CD1c-positive myeloid dendritic cell (primary cell): Measurements from ENCODE around the gene PHF20.
A peak's percentile ranks its signal among the peaks of the same experiment; 100 is the strongest.
"Not testable (repeated sequence)": the region's sequence is repeated elsewhere in the genome, so short reads cannot be mapped to it uniquely, and the experiment has no call there.

Source experiments
- DNase-seq: peaks from one replicate; pipeline ENCODE4 v3.0.0-alpha.2; 2016; ENCODE audit errors: extremely low spot score

Gene PHF20

GRCh38 chr20:35739294-35740163, 32.3 kb upstream of the PHF20 start:
- DNase-seq: peak; percentile 54

- peak; percentile 100 for DNase-seq
These were observed 29.7 kb upstream of the PHF20 start, which contains the start of gene RBM39 for GRCh38 chr20:35741892-35742740. RBM39 (minus strand) TSS chr20:35742260; CDS start chr20:35740874, 1,386 bp downstream.

GRCh38 chr20:35742741-35743523, 28.9 kb upstream of the PHF20 start:
- DNase-seq: peak; percentile 84

GRCh38 chr20:35743693-35744491, 27.9 kb upstream of the PHF20 start:
- peak; percentile 77 for DNase-seq

GRCh38 chr20:35744492-35744841, 27.3 kb upstream of the PHF20 start:
- not testable (repeated sequence) for DNase-seq

- no peak for DNase-seq
These were observed 21.2 kb upstream of the PHF20 start for GRCh38 chr20:35750611-35751010.

DNA sequence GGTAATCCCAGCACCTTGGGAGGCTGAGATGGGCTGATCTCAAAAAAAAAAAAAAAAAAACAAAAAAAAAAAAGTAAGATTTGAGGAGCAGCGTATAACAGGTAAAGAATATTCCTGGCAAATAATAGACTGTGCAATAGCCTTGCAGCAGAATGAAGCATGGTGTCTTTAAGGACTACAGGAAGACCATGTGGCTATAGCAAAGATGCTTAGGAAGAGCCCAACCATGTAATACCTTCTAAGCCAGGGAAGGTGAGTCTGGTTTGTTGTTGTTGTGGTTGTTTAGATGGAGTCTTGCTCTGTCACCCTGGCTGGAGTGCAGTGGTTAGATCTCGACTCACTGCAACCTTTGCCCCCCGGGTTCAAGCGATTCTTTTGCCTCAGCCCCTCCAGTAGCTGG, 15.4 kb upstream of the PHF20 start:
- DNase-seq: no peak

DNA sequence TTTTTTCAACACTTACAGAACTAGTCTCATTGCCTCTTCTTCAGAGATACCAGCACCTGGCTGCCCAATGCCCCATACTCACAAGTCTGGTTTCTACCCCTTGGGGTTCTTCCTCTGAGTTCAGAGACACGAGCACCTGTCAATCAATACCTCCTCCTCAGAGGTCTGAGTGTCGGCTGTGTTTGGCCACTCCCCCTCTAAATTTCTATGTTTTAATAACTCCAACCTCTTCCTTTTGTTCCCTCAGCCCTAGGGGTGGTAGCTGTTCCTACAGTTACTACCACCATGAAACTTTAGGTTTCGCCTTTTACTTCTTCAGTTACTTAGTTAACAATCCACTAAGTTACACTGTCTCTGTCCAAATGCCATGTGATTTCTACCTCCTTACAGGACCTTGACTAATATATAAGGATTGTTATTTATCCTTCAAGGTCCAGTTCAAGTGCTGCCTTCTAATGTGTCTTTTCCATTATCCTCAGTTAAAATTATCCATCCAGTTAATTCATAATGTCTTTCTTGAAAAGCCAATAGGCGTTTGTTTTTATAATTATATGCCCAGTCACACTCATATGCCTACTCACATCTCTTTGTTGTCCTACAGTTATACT, 14.6 kb upstream of the PHF20 start:
- DNase-seq: no peak

- not testable (repeated sequence) for DNase-seq
These were observed 10.3 kb upstream of the PHF20 start for GRCh38 chr20:35761548-35761947.

DNA sequence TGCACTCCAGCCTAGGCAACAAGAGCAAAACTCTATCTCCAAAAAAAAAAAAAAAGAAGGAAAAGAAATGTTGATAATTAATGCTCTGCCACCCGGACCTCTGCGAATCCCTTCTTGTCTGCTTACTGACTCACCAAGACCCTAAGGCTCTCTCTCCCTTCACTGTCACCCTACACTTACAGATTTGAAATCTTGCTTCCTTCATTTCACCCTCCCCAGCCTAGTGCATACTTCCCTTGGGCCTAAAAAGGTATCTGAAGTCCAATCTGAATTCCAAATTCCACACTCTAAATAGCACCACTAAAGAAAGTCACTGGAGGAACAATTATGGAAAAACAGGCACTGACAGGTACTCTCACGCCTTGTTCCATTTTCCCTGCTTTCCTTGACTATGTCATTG, 9.4 kb upstream of the PHF20 start:
- no peak for DNase-seq

DNA sequence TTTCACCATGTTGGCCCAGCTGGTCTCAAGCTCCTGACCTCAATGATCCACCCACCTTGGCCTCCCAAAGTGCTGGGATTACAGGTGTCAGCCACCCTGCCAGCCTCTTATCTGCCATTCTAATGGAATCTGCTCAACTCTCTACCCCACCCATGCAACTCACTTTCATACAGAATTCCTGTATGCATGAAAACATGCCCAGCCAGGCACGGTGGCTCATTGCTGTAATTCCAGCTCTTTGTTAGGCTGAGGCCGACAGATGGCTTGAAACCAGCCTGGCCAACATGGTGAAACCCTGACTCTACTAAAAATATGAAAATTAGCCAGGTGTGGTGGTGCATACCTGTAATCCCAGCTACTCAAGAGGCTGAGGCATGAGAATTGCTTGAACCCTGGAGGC, 6.9 kb upstream of the PHF20 start:
- DNase-seq: not testable (repeated sequence)

- no peak for DNase-seq
These were observed 5.0 kb upstream of the PHF20 start for GRCh38 chr20:35766843-35767242.

DNA sequence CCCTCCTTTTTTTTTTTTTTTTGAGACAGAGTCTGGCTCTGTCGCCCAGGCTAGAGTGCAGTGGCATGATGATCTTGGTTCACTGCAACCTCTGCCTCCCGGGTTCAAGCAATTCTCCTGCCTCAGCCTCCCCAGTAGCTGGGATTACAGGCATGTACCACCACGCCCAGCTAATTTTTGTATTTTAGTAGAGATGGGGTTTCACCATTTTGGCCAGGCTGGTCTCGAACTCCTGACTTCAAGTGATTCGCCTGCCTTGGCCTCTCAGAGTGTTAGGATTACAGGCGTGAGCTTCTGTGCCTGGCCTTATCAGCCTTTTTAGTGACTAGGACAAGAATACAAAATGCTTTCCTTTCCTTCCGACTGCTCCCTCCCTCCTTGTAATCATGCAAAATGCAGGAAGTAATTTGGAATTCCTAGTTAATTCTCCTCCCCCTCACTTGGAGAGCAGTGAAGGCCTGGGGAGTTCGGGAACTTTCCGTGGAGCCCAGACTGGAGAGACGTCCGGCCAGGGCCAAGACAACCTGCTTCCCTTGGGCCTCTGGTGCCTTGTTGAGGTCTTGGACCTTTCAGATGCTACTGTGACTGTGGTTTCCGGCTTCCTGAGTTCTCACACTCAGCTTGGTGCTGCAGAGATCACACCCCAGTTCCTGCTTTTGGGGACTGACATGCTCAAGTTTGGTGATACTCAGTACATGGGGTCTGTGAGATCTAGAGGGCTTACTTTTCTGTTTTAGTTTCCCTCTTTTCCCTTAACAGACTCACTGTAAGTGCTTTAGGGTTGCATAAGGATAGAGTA, 3.9 kb upstream of the PHF20 start:
- peak; percentile 71 for DNase-seq

DNA sequence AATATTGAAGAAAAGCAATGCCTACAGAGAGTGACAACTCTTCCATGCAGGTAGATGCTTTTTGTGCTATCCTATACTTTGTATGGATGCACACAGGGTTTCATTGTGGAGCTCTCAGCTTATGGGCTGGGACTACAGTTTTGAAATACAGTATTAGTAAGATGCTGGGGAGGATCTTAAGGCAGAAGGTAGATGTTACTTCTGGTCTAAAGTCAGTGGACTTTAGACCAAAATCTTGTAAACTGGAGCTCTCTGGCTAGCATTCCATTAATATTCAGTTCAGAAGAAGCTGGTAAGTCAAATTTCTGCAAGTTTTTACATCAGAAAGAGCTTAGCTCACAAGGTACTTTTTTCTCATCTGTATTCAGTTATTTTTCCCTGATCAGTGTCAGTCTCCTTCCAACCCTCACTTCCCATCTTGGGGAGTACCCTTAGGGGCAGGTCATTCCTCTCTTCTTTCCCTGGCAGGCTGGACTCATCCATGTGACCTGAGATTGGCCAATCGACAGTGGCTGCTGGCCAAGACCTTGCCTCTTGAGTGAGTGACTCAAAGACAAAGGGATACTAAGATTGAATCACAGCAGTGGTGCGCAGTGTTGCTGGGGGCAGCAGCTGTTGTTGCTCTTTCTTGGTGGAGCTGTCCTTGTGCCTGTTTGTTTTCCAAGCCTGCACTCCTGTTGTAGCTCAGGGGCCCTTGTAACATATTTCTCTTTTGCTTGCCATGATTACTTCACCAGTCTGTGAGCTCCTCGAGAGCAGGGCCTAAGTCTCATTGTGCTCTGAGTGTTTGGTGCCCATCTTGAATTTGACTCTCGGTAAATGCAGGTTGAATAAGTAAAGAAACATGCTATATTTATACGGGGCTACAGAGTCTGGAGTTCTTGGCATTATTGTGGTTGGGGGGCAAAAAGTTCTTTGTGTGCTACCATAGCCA, 2.8 kb upstream of the PHF20 start:
- peak; percentile 90 for DNase-seq

DNA sequence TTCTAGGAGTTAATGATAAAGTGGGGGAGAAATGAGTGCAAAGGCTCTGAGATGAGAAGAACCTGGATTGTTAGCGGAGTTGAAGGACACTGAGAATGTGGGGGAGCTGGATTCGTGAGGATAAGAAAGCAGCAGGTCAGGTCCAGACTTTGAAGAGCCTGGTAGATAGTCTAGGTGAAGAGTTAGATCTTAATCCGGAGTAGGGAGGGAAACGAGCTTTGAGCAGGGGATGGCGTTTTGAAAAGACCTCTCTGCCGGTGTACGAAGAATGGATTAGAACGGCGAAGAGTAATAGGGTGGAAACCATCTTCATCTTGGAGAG, 487 bp upstream of the PHF20 start:
- no peak for DNase-seq

DNA sequence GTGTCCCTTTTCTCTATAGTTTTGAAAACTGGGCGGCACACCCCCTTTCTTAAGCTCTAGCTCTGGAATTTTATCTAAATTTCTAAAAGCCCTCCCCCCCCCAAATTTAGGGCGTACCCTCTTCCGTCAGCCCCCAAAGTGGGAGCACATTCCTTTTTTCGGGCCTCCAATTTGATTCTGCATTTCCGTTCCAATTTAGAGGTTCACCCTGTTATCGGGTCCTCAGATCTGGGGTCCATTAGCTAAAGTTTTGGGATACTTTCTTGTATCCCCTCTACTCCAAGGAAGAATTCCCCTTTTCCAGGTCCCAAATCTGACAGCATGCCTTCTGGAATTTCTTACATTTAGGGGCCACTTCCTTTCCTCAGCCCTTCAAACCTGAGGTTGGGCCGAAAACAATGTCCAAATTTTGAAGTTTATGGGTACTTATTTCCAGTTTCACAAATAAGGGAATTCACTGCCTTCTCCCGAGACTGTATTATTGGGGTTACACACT, 796 bp downstream of the PHF20 start:
- no peak for DNase-seq

GRCh38 chr20:35773154-35773751, 1.4 kb downstream of the PHF20 start:
- DNase-seq: peak; percentile 86

- no peak for DNase-seq
These were observed 2.6 kb downstream of the PHF20 start for GRCh38 chr20:35774391-35774790.
